GM18507 (cell line): ENCODE measurements around the gene CNTNAP2.

ENCODE experiments used
- DNase-seq: peaks from one replicate; pipeline ENCODE4 v3.0.0; 2011; ENCODE audit warnings: low read depth; ENCODE audit not compliant: insufficient read length; ENCODE audit errors: extremely low spot score
- FAIRE-seq: peaks from 2 replicates; lab custom pipeline; 2011; peaks lifted over from hg19 to GRCh38; lab: Jason Lieb, UNC

Gene CNTNAP2

GRCh38 chr7:146510088-146510680 lies 393.6 kb downstream of the CNTNAP2 start:
- FAIRE-seq (no peak), DNase-seq (no peak)

DNA sequence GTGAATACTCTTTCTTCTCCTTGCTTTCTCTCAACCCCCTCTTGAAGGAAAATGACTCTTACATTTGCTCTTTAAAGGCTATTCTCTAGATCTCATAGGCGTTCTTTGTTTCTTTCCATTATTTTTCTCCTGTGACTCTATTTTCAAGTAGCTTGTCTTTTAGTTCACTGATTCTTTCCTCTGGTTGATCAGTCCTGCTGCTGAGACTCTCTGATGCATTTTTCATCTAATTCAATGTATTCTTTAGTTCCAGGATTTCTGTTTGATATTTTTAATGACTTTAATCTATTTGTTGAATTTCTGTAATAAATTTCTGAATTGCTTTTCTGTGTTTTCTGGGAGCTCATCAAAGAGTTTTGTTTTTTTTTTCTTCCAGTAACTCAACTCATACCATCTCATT lies 397.7 kb downstream of the CNTNAP2 start:
- DNase-seq (no peak), FAIRE-seq (no peak)

DNA sequence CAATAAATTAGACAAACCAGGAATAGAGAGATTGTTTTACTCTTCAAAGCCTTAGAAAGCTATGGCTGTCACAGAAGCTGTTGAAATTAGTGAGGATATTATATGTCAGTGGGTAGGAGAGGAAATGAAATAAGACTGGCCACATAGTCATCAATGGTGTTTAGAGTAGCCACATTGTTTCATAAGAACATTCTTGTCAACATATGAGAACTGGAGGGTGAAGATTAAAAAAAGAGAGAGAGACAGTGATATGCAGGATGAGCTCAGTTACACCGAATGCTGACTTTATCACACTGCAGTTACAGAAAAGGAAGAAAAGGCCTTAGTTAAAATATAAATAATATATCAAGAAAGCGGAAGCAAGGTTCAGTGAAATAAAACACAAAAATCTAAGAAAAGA lies 412.0 kb downstream of the CNTNAP2 start:
- FAIRE-seq: no peak
- no peak for DNase-seq

GRCh38 chr7:146539836-146540235 lies 423.2 kb downstream of the CNTNAP2 start:
- FAIRE-seq: no peak
- no peak for DNase-seq

DNA sequence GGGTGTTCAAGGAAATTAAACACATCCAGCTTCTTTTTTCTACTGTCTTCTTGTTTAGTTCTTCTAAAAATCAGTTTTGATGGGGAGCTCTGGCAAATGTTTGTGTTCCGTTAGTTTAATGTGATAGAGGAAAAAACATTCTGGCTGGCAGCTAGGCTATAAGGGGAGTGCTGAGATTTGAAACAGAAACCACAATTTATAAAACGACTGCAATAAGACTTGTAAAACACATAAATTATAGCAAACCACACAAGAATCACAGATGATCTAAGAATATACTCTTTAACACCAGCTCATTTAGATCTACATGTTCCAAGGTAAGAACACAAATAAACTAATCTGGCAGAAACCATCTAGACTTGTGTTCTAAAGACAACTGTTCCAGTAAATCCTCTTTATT lies 425.5 kb downstream of the CNTNAP2 start:
- no peak for FAIRE-seq
- no peak for DNase-seq

GRCh38 chr7:146544748-146545147 lies 428.1 kb downstream of the CNTNAP2 start:
- DNase-seq: no peak
- no peak for FAIRE-seq

DNA sequence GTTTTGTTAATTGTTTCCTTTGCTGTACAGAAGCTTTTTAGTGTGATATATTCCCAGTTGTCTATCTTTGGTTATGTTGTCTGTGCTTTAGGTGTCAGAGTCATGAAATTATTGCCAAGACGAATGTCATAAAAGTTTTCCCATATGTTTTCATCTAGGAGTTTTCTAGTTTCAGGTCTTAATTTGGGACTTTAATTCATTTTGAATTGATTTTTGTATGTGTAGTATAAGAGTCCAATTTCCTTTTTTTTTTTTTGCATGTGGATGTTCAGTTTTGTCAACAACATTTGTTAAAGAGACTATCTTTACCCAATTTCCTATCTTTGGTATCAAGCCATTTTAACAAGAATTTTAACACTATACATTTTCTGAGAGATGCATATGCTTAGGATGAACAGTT lies 432.2 kb downstream of the CNTNAP2 start:
- FAIRE-seq (no peak), DNase-seq (no peak)

GRCh38 chr7:146554556-146554955 lies 438.0 kb downstream of the CNTNAP2 start:
- DNase-seq: no peak

DNA sequence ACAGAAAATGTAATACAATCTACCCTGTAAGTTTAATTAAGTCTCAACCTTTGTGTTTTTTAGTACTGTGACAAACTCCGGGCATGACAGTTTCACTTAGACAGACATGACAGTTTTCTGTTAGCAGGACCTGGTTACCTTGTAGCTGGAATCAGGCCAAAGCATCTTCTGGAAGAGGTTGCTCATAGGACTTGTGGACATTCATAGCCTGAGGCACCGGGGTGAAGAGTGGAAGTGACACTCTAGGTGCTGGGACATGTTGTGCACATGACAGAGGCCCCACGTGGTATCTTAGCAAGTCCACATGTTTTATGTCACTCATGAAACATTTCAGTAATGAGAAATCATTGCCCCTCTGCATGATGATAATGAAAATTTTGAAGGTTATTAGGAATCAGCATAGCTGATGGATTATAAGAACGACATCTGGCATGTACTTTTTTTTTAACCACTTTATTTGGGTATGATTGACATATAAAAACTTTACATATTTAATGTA lies 441.4 kb downstream of the CNTNAP2 start:
- no peak for DNase-seq
- no peak for FAIRE-seq

More at GRCh38 chr7:146554556-146554955, 438.0 kb downstream of the CNTNAP2 start:
- no peak for FAIRE-seq

DNA sequence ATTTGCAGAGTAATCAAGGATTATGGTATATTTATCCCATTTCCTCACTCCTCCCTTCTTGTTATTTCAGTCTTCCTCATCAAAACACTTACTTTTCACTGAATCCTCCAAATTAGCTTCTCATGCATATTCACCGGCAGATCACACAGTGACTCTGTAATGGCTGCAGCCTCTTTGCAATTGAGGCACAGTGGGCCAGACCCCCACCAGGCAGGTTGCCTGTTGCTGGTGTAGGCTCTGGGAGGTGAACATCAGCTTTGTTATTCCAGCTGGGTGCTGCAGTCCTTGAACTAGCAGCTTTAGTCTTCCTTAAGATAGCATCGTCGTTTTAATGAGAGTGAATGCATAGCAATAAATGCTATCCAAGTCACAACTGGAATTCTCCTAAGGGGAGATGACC lies 449.3 kb downstream of the CNTNAP2 start:
- DNase-seq: no peak

GRCh38 chr7:146575903-146576302 lies 459.3 kb downstream of the CNTNAP2 start:
- no peak for FAIRE-seq
- no peak for DNase-seq

More for the DNA sequence above, 449.3 kb downstream of the CNTNAP2 start:
- FAIRE-seq: no peak

- DNase-seq (no peak), FAIRE-seq (no peak)
These were observed 475.4 kb downstream of the CNTNAP2 start for GRCh38 chr7:146591976-146592375.

- DNase-seq (no peak), FAIRE-seq (no peak)
These were observed 490.0 kb downstream of the CNTNAP2 start for GRCh38 chr7:146606628-146607027.

DNA sequence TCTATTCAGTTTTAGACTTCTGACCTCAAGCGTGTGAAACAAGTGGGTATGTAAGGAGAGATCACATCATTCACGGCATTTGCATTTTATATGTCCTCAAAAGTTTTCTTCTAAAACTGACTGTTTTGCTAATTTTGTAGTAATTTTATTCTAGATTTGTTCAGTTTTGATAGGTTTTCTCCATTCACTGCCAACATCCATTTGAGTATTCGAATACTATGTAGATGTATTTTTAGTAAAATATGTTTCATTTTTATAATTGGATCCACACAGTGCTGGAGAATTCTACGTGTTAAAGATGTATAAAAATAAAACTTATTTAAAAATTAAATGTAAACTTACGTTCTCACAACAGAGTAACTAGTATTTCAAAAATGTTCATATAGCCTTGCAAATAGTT lies 503.0 kb downstream of the CNTNAP2 start:
- DNase-seq (no peak), FAIRE-seq (no peak)

- DNase-seq (no peak), FAIRE-seq (no peak)
These were observed 510.3 kb downstream of the CNTNAP2 start for GRCh38 chr7:146626912-146627311.

DNA sequence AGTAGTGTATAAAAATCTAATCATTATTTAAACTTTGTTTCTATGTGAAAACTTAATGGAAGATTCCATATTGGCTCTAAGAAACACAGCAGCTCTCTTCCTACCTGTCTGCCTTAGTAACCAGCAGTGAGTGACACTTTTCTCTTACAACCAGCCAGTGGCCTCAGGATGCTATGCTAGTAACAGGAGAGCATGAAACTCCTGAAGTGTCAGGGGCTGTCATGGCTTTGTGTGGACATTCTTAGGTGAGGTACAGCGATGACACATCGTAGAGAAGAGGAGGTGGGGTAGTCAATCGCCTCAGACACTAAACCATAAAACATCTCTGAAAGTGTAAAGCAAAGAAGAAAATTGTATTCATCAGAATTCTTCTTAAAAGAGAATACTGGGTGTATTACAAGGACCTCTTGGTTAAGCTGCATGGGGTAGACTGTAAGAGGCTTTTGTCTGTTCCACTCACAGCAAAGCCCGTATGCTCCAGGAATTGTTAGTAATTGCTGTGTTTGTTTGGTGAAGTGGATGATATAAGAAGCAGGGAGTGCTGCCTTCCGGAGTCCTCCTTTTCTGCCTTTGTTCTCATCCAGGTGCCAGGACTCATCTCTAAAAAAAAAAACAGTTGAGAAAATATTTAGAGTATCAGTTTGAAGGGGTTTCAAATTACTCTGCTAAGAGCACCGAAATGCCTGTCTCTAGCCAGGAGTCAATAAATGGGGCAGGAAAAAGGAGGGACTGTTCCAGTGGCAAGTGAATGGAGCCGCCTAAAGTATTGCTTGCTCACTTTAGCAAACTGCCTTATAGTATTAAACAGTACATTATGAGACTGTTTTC lies 518.8 kb downstream of the CNTNAP2 start:
- FAIRE-seq: no peak
- no peak for DNase-seq

DNA sequence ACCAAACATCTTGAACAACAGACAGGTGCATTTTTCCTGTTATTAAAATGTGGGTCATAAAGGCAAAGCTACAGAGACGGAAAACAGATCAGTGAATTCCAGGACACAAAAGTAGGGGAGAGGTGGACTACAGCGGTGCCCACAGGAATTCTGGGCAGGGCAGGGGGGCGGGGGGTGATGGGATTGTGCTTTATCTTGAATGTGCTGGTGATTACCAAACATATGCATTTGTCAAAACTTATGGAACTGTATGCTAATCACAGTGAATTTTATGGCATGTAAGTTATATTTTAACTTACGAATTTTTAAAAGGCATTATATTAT lies 519.4 kb downstream of the CNTNAP2 start:
- FAIRE-seq (no peak), DNase-seq (no peak)

- FAIRE-seq (no peak), DNase-seq (no peak)
These were observed 520.0 kb downstream of the CNTNAP2 start for GRCh38 chr7:146636581-146636980.

GRCh38 chr7:146639291-146639690 lies 522.7 kb downstream of the CNTNAP2 start:
- FAIRE-seq: no peak

DNA sequence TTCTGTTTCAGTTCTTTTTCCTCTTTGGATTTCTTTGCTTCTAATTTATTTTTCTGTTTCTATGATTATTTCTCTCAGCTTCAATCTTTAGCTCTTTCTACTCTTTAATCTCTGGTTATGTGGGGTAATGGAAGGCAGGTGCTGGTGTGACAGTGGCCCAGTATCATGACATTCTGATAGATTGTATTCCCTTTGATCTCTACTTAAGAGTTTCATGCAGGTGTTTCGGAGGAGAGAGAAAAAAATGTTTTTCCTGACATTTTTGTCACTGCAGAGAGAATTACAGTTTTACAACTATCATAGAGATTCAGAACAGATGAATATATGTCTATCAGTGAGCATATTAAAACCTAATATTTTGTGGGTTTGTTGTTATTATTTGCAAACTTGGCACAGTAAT lies 524.9 kb downstream of the CNTNAP2 start:
- FAIRE-seq (no peak), DNase-seq (no peak)

More at GRCh38 chr7:146639291-146639690, 522.7 kb downstream of the CNTNAP2 start:
- DNase-seq: no peak

DNA sequence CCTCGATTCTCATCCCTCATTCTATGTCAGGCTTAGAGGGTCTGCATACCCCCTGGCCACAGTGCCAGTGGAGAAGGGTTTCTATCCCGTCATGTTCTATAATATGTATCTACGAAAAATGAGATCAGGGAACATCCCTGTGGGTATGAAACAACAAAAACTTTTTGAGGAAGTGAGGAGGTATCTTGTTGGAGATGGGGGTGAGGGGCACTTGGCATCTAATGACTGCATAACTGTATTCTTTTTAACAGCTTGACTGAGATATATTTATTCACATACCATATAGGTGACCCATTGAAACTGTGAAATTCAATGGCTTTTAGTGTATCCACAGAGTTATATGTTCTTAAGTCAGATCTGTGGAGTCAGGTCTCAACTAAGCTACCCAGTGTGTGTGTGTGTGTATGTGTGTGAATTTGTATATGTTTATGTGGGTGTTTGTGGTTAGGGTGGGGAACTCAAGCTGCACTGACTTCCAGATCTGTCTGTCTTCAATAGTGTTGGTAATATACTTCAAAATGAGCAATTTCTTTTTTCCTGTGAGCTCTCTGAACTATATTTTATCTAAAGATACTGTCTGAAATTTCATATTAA lies 528.9 kb downstream of the CNTNAP2 start:
- DNase-seq (no peak), FAIRE-seq (no peak)
